Measurements from ENCODE around the gene PDCD1LG2.

PDCD1LG2 gene

GRCh38 chr9:5617749-5618148 lies 107.4 kb downstream of the PDCD1LG2 start:
- DNase-seq: no peak

- DNase-seq: no peak
These were observed 110.2 kb downstream of the PDCD1LG2 start for GRCh38 chr9:5620494-5620893.
